ENCODE measurements around the gene TAC1.
A peak's percentile ranks its signal among the peaks of the same experiment; 100 is the strongest.

TAC1 gene, protein sequence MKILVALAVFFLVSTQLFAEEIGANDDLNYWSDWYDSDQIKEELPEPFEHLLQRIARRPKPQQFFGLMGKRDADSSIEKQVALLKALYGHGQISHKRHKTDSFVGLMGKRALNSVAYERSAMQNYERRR

DNA sequence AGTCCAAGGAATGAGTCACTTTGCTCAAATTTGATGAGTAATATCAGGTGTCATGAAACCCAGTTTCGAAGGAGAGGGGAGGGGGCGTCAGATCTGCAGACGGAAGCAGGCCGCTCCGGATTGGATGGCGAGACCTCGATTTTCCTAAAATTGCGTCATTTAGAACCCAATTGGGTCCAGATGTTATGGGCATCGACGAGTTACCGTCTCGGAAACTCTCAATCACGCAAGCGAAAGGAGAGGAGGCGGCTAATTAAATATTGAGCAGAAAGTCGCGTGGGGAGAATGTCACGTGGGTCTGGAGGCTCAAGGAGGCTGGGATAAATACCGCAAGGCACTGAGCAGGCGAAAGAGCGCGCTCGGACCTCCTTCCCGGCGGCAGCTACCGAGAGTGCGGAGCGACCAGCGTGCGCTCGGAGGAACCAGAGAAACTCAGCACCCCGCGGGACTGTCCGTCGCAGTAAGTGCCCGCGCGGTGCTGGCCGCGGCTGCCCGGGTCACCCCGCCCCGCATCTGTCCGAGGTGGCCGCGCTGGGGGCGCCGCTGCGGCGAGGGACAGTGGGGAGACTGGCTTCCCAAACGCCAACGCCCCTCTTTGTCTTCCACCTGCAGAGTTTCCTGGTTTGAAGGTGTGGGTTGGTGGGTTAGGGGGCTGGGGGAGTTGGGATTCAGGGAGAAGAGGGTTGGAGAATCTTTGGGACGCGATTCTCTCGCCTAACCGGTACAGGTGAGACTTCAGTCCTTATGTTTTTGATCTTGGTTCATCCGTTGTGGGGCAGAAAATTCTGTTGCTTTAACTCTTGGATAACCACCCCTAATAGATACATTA is at the start of gene TAC1:
TAC1 (plus strand) TSS at position 351 of the 829 bp plus-strand sequence. CDS start 527 bp downstream, outside the sequence.
- peak in 1 of 2 donors; percentile 18 for ATAC-seq (replicated peaks)
- Mint-ChIP-seq H3K4me1 (peaks cover 12 to 29% of the 10 kb centered on the region in 2 donors), H3K36me3 (no peaks in the 10 kb centered on the region), H3K4me3 (peak within 1 kb of the TSS; percentile 37 to 46), H3K27ac (no peak within 1 kb of the TSS), H3K9me3 (peaks cover 0 to 2% of the 10 kb centered on the region in 2 donors), H3K27me3 (peaks cover 55 to 61% of the 10 kb centered on the region in 2 donors)
- DNase-seq, result no peak

DNA sequence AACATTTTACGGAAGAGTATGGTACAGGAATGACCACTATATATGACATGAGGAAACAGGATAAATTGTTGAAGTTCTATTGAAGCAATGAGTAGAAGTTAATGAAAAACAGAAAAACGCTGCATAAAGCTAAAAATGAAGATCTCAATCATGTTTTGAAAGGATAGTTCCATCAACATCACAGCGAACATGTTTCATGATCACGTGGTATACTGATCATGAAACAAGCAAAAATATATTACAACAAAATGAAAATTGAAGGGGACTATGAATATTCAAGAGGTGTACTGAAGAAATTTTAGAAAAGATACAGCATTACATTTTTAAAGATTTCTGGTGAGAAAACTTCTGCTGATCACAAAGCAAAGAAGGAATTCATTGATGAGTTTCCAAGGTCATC is 45.9 kb upstream of the TAC1 start:
- no peaks in the 10 kb centered on the region for H3K36me3 Mint-ChIP-seq
- ATAC-seq (replicated peaks) (no peak), DNase-seq (no peak)
- H3K4me3 Mint-ChIP-seq, result no peak overlapping the region
- no peaks in the 10 kb centered on the region for H3K27me3 Mint-ChIP-seq
- no peak overlapping the region for H3K27ac Mint-ChIP-seq
- H3K4me1 Mint-ChIP-seq, result no peaks in the 10 kb centered on the region
- H3K9me3 Mint-ChIP-seq, result peaks cover 0 to 1% of the 10 kb centered on the region in 2 donors

DNA sequence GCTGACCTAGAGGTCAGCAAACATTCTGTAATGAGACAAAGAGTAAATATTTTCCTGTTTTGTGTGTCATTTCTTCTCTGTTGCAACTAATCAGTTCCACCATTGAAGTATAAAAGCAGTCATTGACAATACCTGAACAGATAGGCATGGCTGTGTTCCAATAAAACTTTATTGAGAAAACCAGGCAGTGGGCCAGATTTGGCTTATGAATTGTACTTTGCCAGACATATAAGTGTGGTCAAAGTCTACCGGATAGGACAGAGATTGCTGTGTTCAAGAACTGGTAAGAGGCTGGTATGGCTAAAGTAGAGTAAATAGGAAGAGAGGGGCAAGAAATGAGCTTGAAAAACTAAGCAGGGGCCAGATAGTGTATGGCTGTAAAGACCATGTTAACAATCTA is 38.3 kb upstream of the TAC1 start:
- DNase-seq (no peak), ATAC-seq (replicated peaks) (no peak)
- Mint-ChIP-seq H3K9me3 (peaks cover 0 to 5% of the 10 kb centered on the region in 2 donors), H3K4me1 (no peaks in the 10 kb centered on the region), H3K27ac (no peak overlapping the region), H3K36me3 (no peaks in the 10 kb centered on the region), H3K4me3 (no peak overlapping the region), H3K27me3 (no peaks in the 10 kb centered on the region)

DNA sequence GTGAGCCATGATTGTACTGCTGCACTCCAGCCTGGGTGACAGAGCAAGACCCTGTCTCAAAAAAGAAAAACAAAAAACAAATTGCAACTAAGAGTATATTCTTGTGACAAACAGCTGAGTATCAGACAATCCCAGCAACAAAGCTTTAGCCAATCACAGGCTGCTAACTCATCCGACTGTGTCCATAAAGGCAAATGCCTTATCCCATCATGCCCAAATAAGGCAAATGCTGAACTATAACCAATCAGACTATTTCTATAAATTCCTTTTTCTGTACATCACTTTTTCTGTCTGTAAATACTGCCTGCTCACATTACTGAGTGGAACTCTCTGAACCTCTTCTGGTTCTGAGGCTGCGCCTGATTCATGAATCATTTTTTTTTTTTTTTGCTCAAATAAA is 37.5 kb upstream of the TAC1 start:
- DNase-seq (no peak), ATAC-seq (replicated peaks) (no peak)
- H3K27ac Mint-ChIP-seq, result no peak overlapping the region
- H3K4me3 Mint-ChIP-seq, result no peak overlapping the region
- no peaks in the 10 kb centered on the region for H3K36me3 Mint-ChIP-seq
- no peaks in the 10 kb centered on the region for H3K27me3 Mint-ChIP-seq
- peaks cover 0 to 5% of the 10 kb centered on the region in 2 donors for H3K9me3 Mint-ChIP-seq
- no peaks in the 10 kb centered on the region for H3K4me1 Mint-ChIP-seq

DNA sequence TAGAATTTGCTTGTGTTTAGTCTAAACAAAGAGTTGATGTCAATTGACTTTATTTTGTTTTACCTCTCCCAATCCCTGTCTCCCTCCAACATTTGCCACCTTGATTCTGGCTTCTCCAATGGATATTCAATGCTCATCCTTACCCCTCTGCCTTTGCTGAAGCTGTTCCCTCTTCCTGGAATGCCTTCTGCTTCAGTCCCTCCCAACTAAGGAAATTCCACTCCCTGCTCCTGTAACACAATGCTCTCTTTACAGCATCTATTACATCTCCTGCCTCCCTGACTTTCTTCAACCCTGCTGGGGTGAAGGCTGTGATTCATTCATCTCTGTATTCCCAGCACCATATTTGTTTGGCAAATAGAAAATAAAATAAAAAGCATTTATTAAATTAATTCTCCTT is 34.5 kb upstream of the TAC1 start:
- Mint-ChIP-seq H3K9me3 (peaks cover 6 to 9% of the 10 kb centered on the region in 2 donors), H3K27ac (no peak overlapping the region), H3K36me3 (no peaks in the 10 kb centered on the region), H3K4me1 (no peaks in the 10 kb centered on the region), H3K4me3 (no peak overlapping the region), H3K27me3 (no peaks in the 10 kb centered on the region)
- DNase-seq (no peak), ATAC-seq (replicated peaks) (no peak)

DNA sequence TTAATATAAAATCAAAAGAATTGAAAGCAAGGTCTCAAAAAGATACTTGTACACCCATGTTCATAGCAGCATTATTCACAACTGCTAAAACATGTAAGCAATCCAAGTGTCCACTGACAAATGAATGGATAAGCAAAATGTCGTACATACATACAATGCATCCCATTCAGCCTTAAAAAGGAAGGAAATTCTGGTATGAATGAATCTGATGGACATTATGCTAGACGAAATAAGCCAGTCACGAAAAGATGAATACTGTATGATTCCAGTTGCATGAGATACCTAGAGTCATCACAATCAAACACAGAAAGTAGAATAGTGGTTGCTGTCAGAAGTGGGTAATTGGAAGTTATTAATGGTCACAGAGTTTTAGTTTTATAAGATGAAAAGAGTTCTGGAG is 9.5 kb upstream of the TAC1 start:
- ATAC-seq (replicated peaks), result no peak
- no peak for DNase-seq
- H3K27me3 Mint-ChIP-seq, result peaks cover 0 to 4% of the 10 kb centered on the region in 2 donors
- H3K4me3 Mint-ChIP-seq, result no peak overlapping the region
- no peak overlapping the region for H3K27ac Mint-ChIP-seq
- no peaks in the 10 kb centered on the region for H3K4me1 Mint-ChIP-seq
- H3K36me3 Mint-ChIP-seq, result no peaks in the 10 kb centered on the region
- peaks cover 4 to 7% of the 10 kb centered on the region in 2 donors for H3K9me3 Mint-ChIP-seq

DNA sequence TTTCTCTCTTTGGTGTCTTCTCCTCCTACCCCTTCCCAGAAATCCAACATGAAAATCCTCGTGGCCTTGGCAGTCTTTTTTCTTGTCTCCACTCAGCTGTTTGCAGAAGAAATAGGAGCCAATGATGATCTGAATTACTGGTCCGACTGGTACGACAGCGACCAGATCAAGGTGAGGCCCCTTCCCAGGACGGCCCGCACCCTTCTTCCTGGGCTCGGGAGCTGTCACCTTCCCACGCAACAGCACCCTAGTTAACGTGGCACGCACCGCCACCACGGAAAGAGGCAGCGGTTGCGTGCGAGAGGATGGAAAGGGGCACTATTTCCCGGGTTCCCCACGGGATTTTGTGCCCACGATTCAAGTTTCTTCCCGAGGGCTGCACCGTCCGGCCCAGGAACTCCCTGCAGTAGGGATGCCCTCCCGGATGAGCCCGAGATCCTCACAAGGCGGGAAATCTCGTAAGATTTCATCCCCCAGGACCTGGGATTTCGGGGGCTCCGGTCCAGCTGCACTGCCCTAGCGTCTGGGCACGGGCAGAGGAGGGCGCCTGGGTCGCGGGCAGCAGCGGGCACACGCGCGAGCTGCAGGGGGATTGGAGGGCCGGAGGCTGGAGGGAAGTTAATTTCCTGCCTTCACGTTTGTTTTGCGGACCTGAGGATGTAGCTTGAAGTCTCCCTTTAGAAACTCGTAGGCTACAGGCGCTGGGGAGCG is 834 bp downstream of the TAC1 start:
- ATAC-seq (replicated peaks), result no peak
- Mint-ChIP-seq H3K36me3 (no peaks in the 10 kb centered on the region), H3K27me3 (peaks cover 57 to 61% of the 10 kb centered on the region in 2 donors), H3K27ac (peak overlapping the region; percentile 51), H3K4me1 (peaks cover 12 to 29% of the 10 kb centered on the region in 2 donors), H3K4me3 (peak overlapping the region in 1 of 2 donors; percentile 41), H3K9me3 (peaks cover 0 to 2% of the 10 kb centered on the region in 2 donors)
- no peak for DNase-seq

DNA sequence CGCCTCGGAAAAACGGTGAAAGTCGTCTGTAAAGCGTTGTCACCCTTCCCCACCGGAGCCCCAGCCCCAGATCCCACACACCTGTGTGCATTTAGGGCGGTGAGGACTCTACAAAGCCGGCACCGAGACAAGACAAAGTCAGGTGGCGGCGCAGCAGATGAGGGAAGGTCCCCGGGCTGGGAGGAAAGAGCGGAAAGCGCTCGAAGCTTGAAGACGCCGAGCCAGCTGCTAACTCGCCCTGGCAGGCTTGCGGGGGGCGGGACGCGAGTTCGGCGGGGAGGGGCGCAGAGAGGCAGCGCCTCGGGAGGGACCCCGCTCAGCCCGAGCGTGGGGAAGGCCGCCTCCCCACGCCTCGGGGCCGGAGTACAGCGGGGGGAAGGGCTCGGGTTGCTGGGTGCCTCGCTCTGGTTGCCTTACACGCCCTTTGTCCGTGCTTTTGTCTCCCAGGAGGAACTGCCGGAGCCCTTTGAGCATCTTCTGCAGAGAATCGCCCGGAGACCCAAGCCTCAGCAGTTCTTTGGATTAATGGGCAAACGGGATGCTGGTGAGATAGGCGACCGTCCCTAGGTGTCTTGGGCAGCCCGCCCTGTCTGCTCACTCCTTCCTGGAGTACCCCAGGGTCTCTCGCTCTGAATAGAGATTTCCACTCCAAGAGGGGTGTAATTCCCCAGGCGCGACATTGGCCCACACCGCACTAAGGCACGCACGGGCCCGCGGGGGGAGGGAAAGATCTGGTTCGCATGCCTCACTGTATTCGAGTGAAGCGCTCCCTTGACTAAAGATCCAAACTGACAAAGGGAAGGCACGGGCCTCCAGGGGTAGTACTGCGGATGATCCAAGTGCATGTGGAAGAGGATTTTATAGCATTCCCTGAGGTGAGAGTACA is 1.6 kb downstream of the TAC1 start:
- peaks cover 12 to 29% of the 10 kb centered on the region in 2 donors for H3K4me1 Mint-ChIP-seq
- peak overlapping the region; percentile 20 to 41 for H3K4me3 Mint-ChIP-seq
- no peaks in the 10 kb centered on the region for H3K36me3 Mint-ChIP-seq
- no peak for DNase-seq
- peaks cover 56 to 59% of the 10 kb centered on the region in 2 donors for H3K27me3 Mint-ChIP-seq
- peaks cover 0 to 2% of the 10 kb centered on the region in 2 donors for H3K9me3 Mint-ChIP-seq
- peak overlapping the region; percentile 51 for H3K27ac Mint-ChIP-seq
- ATAC-seq (replicated peaks), result no peak

DNA sequence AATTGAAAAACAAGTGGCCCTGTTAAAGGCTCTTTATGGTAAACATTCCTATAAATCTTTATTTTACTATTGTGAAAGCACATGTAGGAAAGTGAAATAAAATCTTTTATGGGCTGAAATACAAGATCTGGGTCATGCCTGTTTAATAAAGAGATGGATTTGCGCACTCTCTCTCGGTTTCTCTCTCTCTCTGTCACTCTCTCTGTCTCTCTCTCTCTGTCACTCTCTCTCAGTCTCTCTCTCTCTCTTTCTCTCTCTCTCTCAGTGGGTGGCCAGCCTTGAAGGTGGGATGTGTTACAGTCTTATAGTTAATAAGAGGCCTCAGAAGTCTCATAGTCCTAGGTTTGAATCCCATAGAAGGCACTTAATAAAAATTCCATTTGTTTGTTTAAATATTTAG is 2.4 kb downstream of the TAC1 start:
- H3K4me1 Mint-ChIP-seq, result peaks cover 12 to 29% of the 10 kb centered on the region in 2 donors
- peaks cover 0 to 2% of the 10 kb centered on the region in 2 donors for H3K9me3 Mint-ChIP-seq
- H3K36me3 Mint-ChIP-seq, result no peaks in the 10 kb centered on the region
- H3K27me3 Mint-ChIP-seq, result peaks cover 51 to 52% of the 10 kb centered on the region in 2 donors
- H3K27ac Mint-ChIP-seq, result no peak overlapping the region
- DNase-seq (no peak), ATAC-seq (replicated peaks) (no peak)
- no peak overlapping the region for H3K4me3 Mint-ChIP-seq

DNA sequence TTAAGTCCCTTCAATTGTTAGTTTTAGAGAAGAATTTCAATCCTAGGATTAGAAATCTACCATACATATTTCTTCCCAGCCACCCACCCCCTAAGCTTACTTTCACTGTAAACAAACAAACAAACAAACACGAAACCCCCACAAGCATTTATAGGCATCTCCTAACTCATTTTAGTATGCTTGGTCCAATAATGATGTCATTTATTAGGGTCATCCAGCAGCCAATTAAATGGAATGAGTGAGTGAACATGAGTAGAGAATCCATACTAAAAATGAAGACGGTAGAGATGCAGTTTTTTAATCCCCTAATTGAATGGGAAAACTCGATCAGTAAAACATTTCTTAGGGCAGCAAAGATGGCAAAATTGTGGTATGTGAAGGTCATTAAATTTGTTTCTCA is 3.2 kb downstream of the TAC1 start:
- ATAC-seq (replicated peaks) (no peak), DNase-seq (no peak)
- Mint-ChIP-seq H3K9me3 (peaks cover 0 to 2% of the 10 kb centered on the region in 2 donors), H3K4me1 (peaks cover 12 to 29% of the 10 kb centered on the region in 2 donors), H3K27ac (no peak overlapping the region), H3K4me3 (no peak overlapping the region), H3K27me3 (peaks cover 43 to 50% of the 10 kb centered on the region in 2 donors), H3K36me3 (no peaks in the 10 kb centered on the region)

DNA sequence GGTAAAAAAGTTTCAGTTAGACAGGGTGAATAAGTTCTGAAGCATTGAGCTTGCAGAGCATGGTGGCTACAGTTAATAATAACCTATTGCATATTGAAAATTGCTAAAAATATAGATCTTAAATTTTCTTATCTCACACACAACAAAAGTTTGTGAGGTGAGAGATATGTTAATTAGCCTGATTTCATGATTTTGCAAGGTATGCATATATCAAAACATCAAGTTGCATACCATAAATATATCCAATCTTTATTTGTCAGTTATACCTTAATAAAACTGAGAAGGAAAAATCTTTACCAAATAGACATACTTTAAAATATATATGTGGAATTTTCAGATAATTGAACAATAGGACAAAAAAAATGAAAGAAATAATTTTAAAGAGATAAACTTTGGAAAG is 16.6 kb downstream of the TAC1 start:
- Mint-ChIP-seq H3K27ac (no peak overlapping the region), H3K27me3 (peaks cover 3 to 6% of the 10 kb centered on the region in 2 donors), H3K4me1 (no peaks in the 10 kb centered on the region), H3K36me3 (no peaks in the 10 kb centered on the region), H3K9me3 (no peaks in the 10 kb centered on the region), H3K4me3 (no peak overlapping the region)
- DNase-seq, result no peak
- no peak for ATAC-seq (replicated peaks)

DNA sequence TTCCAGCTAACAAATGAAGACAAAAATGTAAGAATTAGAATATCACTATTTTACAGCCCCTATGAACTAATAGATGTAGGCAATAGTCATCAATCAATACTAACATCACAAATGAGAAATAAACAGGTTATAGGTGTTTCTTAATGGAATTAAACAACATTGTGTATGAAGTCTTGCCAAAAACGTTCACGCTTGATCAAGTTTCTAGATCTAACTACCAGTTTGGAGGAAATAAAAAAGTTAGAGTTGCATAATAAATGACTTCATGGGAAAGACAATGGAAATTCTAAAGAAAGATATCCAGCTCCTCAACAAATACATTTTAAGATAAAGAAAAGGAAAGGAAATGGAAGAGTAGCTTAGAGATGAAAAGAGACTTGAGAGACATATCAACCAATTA is 19.7 kb downstream of the TAC1 start:
- Mint-ChIP-seq H3K9me3 (no peaks in the 10 kb centered on the region), H3K4me1 (no peaks in the 10 kb centered on the region), H3K4me3 (no peak overlapping the region), H3K27me3 (peaks cover 3 to 6% of the 10 kb centered on the region in 2 donors), H3K27ac (no peak overlapping the region), H3K36me3 (no peaks in the 10 kb centered on the region)
- DNase-seq (no peak), ATAC-seq (replicated peaks) (no peak)

DNA sequence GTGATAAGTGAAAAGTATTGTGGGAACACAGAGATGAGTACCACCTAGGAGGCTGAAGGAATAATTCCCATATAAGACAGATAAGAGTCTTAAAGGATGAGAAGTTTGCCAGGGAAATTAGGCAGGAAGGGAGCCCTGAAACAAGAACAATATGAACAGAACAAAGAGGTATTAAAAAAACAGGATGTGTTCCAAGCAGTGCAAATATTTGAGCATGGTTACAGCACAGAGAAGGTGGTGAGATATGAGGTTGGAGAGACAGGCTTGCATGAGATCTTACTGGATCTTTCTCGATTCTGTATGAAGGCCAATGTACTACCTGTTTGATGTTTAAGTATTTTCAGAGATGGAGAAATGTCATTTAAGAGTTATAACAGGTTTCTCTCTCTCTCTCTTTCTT is 20.3 kb downstream of the TAC1 start:
- Mint-ChIP-seq H3K4me1 (no peaks in the 10 kb centered on the region), H3K36me3 (no peaks in the 10 kb centered on the region), H3K27me3 (peaks cover 3 to 4% of the 10 kb centered on the region in 2 donors), H3K27ac (no peak overlapping the region), H3K4me3 (no peak overlapping the region), H3K9me3 (no peaks in the 10 kb centered on the region)
- no peak for DNase-seq
- no peak for ATAC-seq (replicated peaks)

DNA sequence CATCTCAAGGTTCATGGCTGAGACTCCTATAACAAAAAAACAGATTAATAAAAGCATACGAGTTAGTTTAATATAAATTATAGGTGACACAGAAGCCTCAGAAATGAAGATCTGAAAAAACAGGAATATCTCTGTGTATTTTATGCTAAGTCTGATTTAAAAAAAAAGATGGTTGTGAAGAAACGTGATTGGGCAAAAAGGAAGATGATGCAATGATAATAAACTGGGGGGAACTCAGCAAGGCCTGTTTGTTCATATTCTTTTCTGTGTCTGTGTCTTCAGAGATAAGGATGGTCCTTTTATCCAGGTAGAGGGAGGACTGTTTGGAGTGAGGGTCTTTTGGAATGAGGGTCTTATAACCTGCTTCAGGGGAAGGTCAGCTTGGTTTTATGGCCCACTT is 25.9 kb downstream of the TAC1 start:
- Mint-ChIP-seq H3K27ac (no peak overlapping the region), H3K4me3 (no peak overlapping the region), H3K9me3 (peaks cover 4 to 5% of the 10 kb centered on the region in 2 donors), H3K36me3 (no peaks in the 10 kb centered on the region), H3K27me3 (peaks cover 0 to 4% of the 10 kb centered on the region in 2 donors), H3K4me1 (no peaks in the 10 kb centered on the region)
- DNase-seq (no peak), ATAC-seq (replicated peaks) (no peak)
